Chondrocyte (in vitro differentiated cells): Measurements from ENCODE around the gene UNC13D. TPM values are rescaled to one million over a fixed set of nuclear protein-coding genes. Genes with fewer than 3 reads are reported as not detected.

Experiments
- DNase-seq: peaks from one replicate; pipeline ENCODE4 v3.0.0; 2021; ENCODE audit warnings: mixed read lengths, low spot score
- H3K27ac Mint-ChIP-seq: one replicate; pipeline ENCODE4 v1.8.0; 2021; ENCODE audit warnings: mild to moderate bottlenecking, moderate library complexity, mixed read lengths; ENCODE audit not compliant: unreplicated experiment
- H3K27me3 Mint-ChIP-seq: 2 replicates; pipeline ENCODE4 v1.8.0; 2021; ENCODE audit warnings: low read depth, mixed read lengths
- H3K36me3 Mint-ChIP-seq: 2 replicates; pipeline ENCODE4 v1.8.0; 2021; ENCODE audit warnings: low read depth, mixed read lengths
- H3K4me1 Mint-ChIP-seq: 2 replicates; pipeline ENCODE4 v1.8.0; 2021; ENCODE audit warnings: low read depth, mild to moderate bottlenecking, mixed read lengths
- H3K4me3 Mint-ChIP-seq: one replicate; pipeline ENCODE4 v1.8.0; 2021; ENCODE audit warnings: mild to moderate bottlenecking, moderate library complexity, mixed read lengths; ENCODE audit not compliant: unreplicated experiment
- H3K9me3 Mint-ChIP-seq: 2 replicates; pipeline ENCODE4 v1.8.0; 2021; ENCODE audit warnings: low read depth, mixed read lengths
- total RNA-seq: library from RNA; stranded (reverse); gene quantifications from 3 replicates; pipeline ENCODE4 v1.2.1, GENCODE V29; 2021
- TF ChIP-seq, protein P1 (sequence below): fragments of 200-600 bp; sonication (generic); IDR thresholded peaks from 2 replicates; pipeline ENCODE4 v1.5.0; 2021; ENCODE audit warnings: antibody characterized with exemption, mild to moderate bottlenecking, moderate library complexity

UNC13D gene
- total RNA-seq, 1 donor from 2014 or later: 1.5 TPM

DNA sequence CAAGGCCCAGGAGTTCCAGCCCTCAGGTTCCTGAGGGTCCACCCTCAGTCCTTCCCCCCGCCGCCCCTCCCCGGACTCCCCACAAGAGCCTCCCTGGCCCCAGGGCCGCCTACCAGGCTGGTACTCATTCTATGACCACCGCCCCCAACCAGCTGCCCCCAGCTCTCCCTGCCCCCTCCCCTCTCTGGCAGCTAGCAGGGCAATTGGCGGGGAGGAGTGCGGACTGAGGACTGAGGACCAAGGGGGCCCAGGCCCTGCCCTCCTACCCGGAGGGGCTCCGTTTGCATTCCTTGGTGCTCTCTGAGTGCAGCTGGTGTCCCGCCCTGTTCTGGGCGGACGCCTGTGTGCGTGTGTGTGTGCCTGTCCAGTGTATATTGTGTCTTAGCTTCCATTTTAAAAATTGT is 19.1 kb downstream of the UNC13D start:
- Mint-ChIP-seq H3K9me3 (no peaks in the 10 kb centered on the region), H3K36me3 (peaks cover 5% of the 10 kb centered on the region), H3K4me3 (no peak overlapping the region), H3K27me3 (no peaks in the 10 kb centered on the region), H3K27ac (peak overlapping the region; percentile 39), H3K4me1 (peaks cover 30% of the 10 kb centered on the region)
- TF ChIP-seq, protein P1, sequence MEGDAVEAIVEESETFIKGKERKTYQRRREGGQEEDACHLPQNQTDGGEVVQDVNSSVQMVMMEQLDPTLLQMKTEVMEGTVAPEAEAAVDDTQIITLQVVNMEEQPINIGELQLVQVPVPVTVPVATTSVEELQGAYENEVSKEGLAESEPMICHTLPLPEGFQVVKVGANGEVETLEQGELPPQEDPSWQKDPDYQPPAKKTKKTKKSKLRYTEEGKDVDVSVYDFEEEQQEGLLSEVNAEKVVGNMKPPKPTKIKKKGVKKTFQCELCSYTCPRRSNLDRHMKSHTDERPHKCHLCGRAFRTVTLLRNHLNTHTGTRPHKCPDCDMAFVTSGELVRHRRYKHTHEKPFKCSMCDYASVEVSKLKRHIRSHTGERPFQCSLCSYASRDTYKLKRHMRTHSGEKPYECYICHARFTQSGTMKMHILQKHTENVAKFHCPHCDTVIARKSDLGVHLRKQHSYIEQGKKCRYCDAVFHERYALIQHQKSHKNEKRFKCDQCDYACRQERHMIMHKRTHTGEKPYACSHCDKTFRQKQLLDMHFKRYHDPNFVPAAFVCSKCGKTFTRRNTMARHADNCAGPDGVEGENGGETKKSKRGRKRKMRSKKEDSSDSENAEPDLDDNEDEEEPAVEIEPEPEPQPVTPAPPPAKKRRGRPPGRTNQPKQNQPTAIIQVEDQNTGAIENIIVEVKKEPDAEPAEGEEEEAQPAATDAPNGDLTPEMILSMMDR: no peak
- DNase-seq: no peak

DNA sequence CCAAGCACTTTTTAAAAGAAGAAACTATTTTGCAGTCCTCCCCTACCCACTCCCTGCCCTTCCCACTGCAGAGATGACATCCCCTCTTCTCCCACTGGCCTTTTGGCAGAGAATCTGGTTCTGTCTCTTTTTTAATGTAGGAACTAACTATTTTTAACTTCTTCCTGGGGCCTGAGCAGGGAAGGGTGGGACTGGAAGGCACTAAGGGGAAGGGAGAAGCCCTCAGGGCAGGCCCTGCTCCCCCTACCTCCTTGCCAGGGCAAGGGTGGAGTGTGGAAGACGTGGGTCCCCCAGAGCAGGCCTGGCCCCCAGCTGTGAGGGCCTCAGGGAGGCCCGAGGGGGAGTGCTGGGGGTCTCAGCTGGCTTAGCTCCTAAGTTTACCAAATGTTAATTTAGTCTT is 19.5 kb downstream of the UNC13D start:
- peaks cover 8% of the 10 kb centered on the region for H3K36me3 Mint-ChIP-seq
- TF ChIP-seq, protein P1: no peak
- peaks cover 30% of the 10 kb centered on the region for H3K4me1 Mint-ChIP-seq
- peak overlapping the region; percentile 75 for H3K27ac Mint-ChIP-seq
- no peaks in the 10 kb centered on the region for H3K9me3 Mint-ChIP-seq
- H3K27me3 Mint-ChIP-seq: no peaks in the 10 kb centered on the region
- H3K4me3 Mint-ChIP-seq: no peak overlapping the region
- DNase-seq: no peak

DNA sequence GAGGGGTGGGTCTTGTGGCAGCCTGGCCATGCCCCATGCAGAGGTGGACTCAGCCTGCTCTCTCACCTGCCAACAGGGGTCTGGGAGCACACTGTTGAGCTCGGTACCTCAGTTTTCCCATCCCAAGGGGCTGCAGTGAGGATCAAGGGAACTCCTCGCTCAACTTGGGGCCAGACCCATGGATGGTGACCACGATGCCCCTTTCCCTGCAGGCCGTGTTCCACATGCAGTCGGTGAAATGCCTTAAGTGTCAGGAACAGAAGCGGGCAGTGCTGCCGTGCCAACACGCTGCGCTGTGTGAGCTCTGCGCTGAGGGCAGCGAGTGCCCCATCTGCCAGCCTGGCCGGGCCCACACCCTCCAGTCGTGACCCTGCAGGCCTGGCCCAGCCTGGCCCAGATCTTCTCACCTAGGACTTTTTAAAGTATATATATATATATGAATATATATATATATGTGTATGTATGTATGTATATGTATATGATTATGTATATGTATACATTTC is 20.1 kb downstream of the UNC13D start:
- Mint-ChIP-seq H3K4me3 (no peak overlapping the region), H3K27ac (no peak overlapping the region), H3K27me3 (no peaks in the 10 kb centered on the region), H3K36me3 (peaks cover 12% of the 10 kb centered on the region), H3K4me1 (peaks cover 30% of the 10 kb centered on the region), H3K9me3 (no peaks in the 10 kb centered on the region)
- TF ChIP-seq, protein P1: no peak
- DNase-seq: no peak

DNA sequence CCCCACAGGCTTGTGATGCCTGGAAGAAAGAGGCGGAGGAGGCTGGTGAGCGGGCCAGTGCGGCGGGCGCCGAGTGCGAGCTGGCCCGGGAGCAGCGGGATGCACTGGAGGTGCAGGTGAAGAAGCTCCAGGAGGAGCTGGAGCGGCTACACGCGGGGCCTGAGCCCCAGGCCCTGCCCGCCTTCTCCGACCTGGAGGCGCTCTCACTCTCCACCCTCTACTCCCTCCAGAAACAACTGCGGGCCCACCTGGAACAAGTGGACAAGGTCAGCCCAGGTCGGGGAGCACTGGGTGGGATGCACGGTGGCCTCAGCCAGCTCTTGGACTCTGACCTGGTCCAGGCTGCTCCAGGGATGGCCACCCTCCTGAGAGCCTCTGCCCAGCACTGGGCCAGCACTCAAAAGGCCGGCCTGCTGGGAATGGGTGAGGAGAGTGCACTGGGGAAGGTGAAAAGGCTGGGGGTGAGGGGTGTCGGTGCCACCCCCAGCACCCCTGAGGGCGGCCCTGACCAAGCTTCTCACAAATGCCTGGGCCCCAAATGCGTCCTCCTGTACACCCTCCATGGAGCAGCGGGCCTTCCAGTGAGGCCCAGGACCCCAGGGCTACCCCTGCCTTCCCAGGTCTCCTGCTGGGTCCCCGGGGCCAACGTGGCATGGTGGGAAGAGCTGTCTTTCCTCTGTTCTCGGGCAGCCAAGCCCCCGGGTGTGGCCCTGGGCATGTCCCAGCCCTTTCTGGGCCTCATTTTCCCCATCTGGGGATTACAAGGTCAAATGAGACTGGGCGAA is 20.8 kb downstream of the UNC13D start:
- peak; percentile 88 for DNase-seq
- Mint-ChIP-seq H3K27ac (no peak overlapping the region), H3K36me3 (peaks cover 16% of the 10 kb centered on the region), H3K9me3 (no peaks in the 10 kb centered on the region), H3K4me3 (no peak overlapping the region), H3K27me3 (no peaks in the 10 kb centered on the region), H3K4me1 (peaks cover 30% of the 10 kb centered on the region)
- TF ChIP-seq, protein P1: no peak

DNA sequence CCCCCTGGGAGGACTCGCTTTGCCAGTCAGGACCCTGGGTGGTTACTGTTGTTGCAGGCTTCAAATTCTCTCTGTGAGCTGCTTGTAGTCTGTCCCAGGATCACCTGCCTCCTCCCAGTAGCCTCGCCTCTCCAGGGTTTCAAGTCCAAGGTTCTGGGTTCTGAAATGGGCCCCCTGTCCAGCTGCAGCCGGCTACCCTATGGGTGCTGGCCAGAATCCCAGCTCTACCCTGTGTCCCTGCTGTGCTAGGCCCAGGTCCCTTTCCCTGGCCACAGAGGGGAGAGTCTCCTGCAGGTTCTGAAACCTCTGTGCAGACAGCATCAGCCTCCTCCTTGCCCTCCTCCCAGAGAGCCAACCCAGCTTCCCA is 21.4 kb downstream of the UNC13D start:
- H3K9me3 Mint-ChIP-seq: no peaks in the 10 kb centered on the region
- H3K36me3 Mint-ChIP-seq: peaks cover 17% of the 10 kb centered on the region
- H3K27me3 Mint-ChIP-seq: no peaks in the 10 kb centered on the region

More for the DNA sequence above, 21.4 kb downstream of the UNC13D start:
- no peak for DNase-seq
- Mint-ChIP-seq H3K27ac (no peak overlapping the region), H3K4me3 (no peak overlapping the region), H3K4me1 (peaks cover 23% of the 10 kb centered on the region)
- TF ChIP-seq, protein P1: no peak
